ENCODE results near the gene PTCH2.

The PTCH2 gene

DNA sequence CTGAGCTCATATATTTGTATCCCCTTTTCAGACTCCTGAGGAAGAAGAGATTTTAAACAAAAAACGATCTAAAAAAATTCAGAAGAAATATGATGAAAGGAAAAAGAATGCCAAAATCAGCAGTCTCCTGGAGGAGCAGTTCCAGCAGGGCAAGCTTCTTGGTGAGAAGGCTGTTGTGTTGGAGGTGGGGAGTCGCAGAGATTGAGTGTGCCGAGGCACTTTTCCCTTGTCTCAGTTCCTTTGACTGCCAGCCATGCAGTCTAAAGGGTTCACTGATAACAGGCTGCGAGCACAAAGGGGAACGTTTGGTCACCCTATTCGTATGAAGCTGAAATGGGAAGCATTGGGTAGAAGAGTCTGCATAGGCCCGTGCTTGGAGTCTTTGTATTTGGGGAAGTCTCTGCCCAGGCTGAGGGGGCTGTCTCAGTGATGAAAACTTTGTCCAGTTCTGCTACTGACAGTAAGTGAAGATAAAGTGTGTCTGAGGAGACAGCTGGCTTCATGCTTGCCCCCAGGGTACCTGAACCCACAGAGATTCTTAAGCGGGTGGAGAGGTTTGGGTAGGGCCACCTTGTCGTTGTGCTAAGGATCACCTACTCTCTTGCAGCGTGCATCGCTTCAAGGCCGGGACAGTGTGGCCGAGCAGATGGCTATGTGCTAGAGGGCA, 65.0 kb downstream of the PTCH2 start:
- peaks cover 38% of the 10 kb centered on the region for H3K36me3 Mint-ChIP-seq
- H3K9me3 Mint-ChIP-seq: no peaks in the 10 kb centered on the region
- peak overlapping the region; percentile 88 for H3K27ac Mint-ChIP-seq
- ATAC-seq (ENCODE audit: low read depth): no peak
- DNase-seq (ENCODE audit: low spot score in 2 of 2): no peak
- no peak overlapping the region for H3K4me3 Mint-ChIP-seq
- H3K4me1 Mint-ChIP-seq: peaks cover 27% of the 10 kb centered on the region
- H3K27me3 Mint-ChIP-seq: no peaks in the 10 kb centered on the region

DNA sequence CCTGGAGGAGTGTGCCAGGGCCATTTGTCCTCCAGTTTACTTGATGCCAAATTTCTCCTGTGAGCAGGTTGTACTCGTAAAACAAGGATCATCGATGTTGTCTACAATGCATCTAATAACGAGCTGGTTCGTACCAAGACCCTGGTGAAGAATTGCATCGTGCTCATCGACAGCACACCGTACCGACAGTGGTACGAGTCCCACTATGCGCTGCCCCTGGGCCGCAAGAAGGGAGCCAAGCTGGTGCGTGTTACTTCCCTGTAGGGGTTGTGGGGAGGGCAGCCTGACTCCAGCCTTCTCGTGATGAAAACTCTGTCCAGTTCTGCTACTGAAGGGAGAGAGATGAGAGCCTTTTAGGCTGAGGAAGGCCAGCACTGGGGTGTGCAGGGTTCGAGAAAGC, 65.5 kb downstream of the PTCH2 start:
- H3K36me3 Mint-ChIP-seq: peaks cover 38% of the 10 kb centered on the region
- H3K4me1 Mint-ChIP-seq: peaks cover 27% of the 10 kb centered on the region
- no peaks in the 10 kb centered on the region for H3K27me3 Mint-ChIP-seq
- peak overlapping the region; percentile 88 for H3K27ac Mint-ChIP-seq
- DNase-seq (ENCODE audit: low spot score in 2 of 2) (no peak), ATAC-seq (ENCODE audit: low read depth) (no peak)
- H3K4me3 Mint-ChIP-seq: peak overlapping the region; percentile 87
- no peaks in the 10 kb centered on the region for H3K9me3 Mint-ChIP-seq

GRCh38 chr1:44776730-44777068, 66.4 kb downstream of the PTCH2 start:
- ATAC-seq (ENCODE audit: low read depth): no peak
- no peak for DNase-seq (ENCODE audit: low spot score in 2 of 2)
- no peaks in the 10 kb centered on the region for H3K27me3 Mint-ChIP-seq
- peak overlapping the region; percentile 87 for H3K4me3 Mint-ChIP-seq
- peak overlapping the region; percentile 88 for H3K27ac Mint-ChIP-seq
- H3K36me3 Mint-ChIP-seq: peaks cover 38% of the 10 kb centered on the region
- peaks cover 27% of the 10 kb centered on the region for H3K4me1 Mint-ChIP-seq
- H3K9me3 Mint-ChIP-seq: no peaks in the 10 kb centered on the region

DNA sequence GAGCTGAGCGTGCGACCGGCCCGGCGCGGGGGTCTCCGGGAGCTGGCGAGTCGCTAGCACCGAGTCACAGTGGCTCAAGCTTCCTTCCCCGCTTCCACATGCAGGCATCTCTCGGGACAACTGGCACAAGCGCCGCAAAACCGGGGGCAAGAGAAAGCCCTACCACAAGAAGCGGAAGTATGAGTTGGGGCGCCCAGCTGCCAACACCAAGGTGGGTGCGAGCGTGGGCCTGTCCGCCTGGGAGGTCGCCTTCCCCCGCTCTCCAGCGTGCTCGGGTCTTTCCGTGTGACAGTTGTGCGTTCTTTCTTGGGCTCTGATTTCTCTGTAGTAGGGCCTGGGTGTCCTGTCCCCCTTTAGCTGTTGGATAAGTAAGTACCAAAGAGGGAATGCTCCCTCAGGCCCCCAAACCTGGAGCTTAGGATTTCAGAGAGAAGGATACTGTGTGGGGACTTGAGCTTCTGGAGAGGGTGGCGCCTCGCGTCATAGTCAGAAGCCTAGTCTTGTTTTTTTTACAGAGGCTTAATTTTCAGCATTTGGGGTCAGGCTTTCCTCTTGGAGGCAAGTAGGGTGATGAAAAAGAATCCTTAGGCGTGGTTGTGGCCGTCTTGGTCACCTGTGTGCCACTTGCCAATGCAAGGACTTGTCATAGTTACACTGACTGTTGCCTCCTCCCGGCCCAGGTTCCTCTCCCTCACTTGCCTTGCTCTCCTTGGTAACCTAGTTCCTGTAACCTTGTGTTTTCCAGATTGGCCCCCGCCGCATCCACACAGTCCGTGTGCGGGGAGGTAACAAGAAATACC, 66.9 kb downstream of the PTCH2 start:
- Mint-ChIP-seq H3K4me1 (peaks cover 27% of the 10 kb centered on the region), H3K4me3 (peak overlapping the region; percentile 87), H3K27ac (peak overlapping the region; percentile 88), H3K9me3 (no peaks in the 10 kb centered on the region), H3K27me3 (no peaks in the 10 kb centered on the region), H3K36me3 (peaks cover 34% of the 10 kb centered on the region)
- peak; percentile 49 for ATAC-seq (ENCODE audit: low read depth)
- DNase-seq (ENCODE audit: low spot score in 2 of 2): peak; percentile 40 to 57

DNA sequence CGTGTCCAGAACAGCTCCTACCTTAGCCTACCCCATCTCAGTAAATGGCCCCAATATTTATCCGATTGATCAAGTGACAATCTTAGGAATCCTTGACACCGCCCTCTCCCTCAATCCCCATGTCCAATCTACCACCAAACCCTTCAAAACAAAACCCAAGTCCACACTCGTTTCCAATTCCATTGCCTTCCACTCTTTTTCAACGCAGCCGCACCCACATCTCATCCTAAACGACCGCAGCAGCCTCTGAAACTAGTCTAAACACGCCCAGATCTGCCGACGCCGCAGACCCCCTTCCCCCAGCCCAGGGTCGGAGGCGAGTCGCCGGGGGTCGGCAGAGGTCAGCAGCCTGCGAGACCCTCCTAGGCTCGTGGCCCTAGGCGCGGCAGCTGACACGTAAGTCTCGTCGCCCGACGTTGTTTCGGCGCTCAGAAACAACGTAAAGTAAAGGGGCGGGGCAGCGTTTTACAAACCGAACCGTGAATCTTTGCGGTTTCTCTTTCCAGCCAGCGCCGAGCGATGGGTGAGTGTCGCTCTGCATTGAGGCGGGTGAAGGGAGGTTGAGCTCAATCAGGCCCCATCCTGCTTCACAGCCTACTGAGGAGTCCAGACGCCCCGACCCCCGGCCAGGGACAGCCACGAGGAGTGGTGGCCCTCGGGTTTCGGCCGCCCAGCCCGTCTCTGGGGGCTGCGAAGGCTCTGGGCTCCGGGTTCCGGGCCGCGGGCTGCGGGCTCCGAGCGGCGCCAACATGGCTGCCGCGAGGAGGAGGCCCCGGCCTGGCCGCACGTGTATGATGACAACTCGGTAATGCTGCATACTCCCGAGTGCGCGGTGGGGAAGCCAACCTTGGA, 67.7 kb downstream of the PTCH2 start, which contains the start of gene RPS8:
Gene RPS8, plus strand, starts transcription at position 463 of the 852 bp plus-strand sequence. Its CDS starts 57 bp downstream, at position 520.
- H3K4me3 Mint-ChIP-seq: peak within 1 kb of the TSS; percentile 87
- H3K27ac Mint-ChIP-seq: peak within 1 kb of the TSS; percentile 88
- no peaks in the 10 kb centered on the region for H3K27me3 Mint-ChIP-seq
- H3K36me3 Mint-ChIP-seq: peaks cover 30% of the 10 kb centered on the region
- ATAC-seq (ENCODE audit: low read depth) (peak; percentile 84), DNase-seq (ENCODE audit: low spot score in 2 of 2) (peak; percentile 84 to 91)
- peaks cover 27% of the 10 kb centered on the region for H3K4me1 Mint-ChIP-seq
- no peaks in the 10 kb centered on the region for H3K9me3 Mint-ChIP-seq
